GM19438 (cell line): ENCODE results near the gene CRYGB.
"Not testable (repeated sequence)": the region's sequence is repeated elsewhere in the genome, so short reads cannot be mapped to it uniquely, and the experiment has no call there.

Source experiments
- ATAC-seq: cut with Tn5 transposase; IDR thresholded peaks from one replicate; pipeline ENCODE4 v1.9.1; 2021; ENCODE audit warnings: low read depth; ENCODE audit not compliant: unreplicated experiment

Gene CRYGB

DNA sequence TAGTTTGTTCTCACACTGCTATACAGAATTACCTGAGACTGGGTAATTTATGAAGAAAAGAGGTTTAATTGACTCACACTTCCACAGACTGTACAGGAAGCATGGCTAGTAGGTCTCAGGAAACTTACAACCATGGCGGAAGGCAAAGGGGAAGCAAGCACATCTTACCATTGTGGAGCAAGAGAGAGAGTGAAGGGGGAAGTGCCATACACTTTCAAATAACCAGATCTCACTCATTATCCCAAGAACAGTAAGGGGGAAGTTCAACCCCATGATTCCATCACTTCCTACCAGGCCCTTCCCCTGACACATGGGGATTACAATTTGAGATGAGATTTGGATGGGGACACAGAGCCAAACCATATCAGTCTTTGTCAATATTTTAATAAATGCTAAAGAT lies 5.0 kb upstream of the CRYGB start:
- ATAC-seq = no peak

GRCh38 chr2:208150094-208150493 lies 4.1 kb upstream of the CRYGB start:
- ATAC-seq = no peak

DNA sequence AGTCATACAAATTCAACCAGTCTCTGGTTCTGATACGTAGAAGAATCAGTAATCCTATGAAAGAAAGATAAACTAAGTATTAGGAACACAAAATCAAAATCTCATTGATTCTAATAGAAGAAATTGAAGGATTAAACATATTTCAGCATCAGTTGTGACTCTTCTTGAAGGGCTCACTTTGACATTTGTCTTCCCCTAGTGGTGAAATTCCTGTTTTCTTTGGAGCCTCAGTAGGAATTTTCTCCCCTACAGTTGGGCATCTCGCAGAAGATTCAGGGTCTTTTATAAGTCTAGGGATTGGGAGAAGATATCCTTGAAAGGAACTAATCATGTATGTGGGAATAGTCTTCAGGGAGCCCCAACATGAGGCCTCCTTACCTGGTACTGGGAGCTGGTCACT lies 2.8 kb upstream of the CRYGB start:
- no peak for ATAC-seq

GRCh38 chr2:208147759-208148158 lies 1.8 kb upstream of the CRYGB start:
- ATAC-seq = no peak

DNA sequence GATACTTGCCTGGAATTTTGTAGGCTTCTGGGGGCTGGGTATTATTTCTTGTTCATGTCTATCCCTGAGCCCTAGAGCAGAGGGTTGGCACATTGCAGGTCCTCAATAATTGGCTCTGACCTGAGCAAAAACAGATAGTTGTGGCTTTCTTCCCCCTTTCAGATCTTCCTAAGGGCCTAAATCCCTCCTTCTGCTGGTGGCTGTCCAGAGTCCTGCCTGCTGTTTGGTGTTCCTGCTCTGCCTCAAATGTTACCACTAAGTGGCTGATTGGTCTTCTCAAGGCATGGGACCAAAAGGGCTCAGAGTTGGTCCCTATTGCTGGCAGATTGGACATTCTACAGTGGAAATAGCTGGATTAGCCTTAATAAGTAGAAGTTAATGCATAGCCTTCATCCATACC lies 1.1 kb upstream of the CRYGB start:
- ATAC-seq = no peak

DNA sequence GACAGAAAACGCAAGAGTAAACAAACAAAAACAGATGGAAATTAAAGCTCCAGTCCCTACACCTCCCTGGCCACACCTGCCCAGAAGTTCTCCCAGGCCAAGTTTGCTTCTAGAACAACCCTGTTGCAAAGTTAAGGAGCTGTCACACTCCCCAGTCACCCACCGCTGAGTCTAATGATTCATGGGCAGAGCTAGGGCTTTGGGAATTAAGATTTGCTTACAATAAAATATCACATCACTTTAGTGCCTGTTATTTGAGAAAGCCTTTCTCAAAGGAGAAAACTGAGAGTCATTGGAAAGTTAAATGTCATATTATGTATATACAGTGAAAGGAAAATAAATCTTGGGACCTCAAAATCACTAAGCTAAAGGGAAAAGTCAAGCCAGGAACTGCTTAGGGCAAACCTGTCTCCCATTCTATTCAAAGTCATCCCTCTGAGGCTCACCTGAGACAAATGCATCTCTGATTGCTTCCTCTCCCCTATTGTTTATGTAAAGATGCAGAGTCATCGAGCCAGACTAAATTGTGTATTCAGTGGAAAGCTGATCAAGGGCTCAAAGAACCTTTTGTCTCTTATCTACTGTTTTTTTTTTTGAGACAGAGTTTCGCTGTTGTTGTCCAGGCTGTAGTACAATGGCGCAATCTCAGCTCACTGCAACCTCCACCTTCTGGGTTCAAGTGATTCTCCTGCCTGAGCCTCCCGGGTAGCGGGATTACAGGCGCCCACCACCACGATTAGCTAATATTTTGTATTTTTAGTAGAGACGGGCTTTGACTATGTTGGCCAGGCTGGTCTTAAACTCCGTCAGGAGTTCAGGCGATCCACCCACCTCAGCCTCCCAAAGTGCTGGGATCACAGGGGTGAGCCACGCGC lies 2.8 kb downstream of the CRYGB start:
- no peak for ATAC-seq

DNA sequence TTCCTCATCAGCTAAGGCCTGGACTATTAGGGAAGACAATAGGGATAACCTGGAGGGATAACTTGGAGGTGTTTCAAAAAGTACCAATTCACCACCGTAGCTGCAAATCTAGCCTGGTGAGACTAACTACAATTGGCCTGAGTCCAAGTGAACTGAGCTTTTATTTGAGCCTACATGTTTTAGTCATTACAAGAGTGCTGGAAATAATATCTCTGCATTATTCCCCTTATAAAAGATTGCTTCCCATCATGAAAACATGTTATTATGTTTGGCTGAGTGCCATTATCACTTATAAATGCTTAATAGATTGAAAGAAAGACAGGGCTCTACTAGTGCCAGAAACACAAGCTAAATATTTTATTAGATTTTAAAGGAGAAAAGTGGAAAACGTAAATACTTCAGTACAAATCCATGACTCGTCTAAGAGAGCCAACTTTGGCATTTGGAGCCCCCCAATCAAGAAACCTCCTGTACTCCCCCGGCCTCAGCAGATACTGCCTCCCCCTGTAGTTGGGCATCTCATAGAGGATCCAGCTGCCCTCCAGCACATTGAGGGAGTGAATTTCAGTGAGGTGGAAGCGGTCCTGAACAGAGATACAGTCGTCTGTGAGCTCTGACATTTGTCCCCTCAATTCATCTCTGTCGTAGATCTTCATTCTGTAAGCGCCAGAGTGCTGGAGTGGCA lies 3.6 kb downstream of the CRYGB start:
- ATAC-seq = no peak

DNA sequence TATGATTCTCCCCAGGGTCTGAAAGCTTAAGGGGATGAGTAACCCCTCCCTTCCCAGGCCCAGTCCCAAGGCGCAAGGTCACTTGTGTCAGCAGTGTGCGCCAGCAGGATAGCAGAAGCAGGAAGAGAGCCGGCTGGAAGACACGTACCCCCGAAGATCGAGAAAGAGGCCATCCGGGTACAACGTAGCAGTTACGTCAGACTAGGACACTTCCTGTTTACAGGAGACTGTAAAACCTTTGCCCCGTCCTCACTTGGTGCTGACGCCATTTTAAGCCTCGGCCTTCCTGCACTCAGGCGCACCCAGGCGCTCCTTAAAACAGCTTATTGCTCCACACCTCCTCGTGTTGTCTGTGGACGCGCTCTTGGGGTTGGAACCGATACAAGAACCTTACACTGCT lies 6.5 kb downstream of the CRYGB start:
- no peak for ATAC-seq

DNA sequence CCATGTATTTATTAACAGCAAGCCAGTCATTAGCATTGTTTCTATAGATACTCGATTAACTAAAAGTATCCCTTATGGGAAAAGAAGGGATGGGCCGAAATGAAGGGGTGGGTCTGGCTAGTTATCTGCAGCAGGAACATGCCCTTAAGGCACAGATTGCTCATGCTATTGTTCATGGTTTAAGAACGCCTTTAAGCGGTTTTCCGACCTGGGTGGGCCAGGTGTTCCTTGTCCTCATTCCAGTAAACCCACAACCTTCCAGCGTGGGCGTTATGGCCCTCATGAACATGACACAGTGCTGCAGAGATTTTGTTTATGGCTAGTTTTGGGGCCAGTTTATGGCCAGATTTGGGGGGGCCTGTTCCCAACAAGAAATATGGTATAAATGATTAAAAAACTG lies 7.6 kb downstream of the CRYGB start:
- not testable (repeated sequence) for ATAC-seq

DNA sequence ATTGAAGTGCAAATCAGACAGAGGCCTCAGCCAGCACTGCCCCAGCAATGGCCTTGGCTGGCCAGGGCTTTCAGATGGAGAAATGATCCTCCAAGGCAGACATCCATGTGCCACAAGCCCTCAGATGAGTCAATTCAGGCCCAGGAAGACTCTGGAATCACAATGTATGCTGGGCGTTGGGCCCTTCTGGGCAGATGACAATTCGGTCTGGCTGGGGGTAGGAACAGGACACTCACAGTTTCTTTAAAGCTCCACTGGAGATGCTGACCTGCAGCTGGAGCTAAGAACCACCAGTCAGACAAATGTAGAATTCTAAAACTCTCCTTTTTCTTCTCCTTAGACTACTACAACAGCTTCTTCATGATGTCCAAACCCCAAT lies 9.3 kb downstream of the CRYGB start:
- no peak for ATAC-seq

DNA sequence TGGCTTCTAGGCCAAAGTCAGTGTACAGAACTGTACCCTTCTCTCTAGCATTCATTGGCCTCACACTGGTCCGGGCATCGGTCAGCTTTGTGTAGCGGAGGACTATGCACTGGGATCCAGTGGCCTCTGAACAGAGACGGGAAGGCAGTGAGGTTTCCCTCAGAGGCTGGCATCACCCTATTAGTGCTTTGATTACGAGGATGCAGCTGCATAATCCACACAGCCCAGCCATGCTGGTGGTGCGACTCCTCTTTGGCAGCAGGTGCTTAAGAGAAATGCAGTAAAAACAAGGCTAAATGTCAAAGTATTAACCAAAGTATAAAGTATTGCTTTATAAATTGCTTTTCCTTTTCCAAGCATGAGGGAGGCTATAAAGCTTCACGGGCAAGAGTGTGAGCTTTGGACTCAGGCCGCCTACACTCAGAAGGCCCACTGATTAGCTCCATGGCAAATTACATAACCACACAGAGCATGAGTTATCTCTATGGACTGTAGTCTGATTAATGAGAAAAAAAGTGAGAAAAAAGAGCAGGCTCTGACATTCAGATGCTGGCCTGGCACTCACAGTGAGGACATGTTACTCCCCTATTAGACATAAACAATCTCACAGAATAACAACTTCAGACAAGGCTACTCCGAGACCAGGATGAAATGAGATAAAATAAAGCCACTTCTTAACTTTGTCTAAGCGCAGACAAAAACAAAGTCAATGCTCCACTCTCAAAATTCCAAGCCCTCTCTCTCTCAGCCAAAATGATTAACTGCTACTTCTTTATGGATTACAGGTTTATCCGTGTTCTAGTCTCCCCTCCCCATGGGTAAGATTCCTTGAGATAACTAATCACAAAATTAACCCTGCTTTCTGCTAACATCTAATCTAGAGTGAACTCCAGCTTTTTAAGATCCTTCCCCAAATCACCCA lies 9.9 kb downstream of the CRYGB start:
- ATAC-seq = no peak

DNA sequence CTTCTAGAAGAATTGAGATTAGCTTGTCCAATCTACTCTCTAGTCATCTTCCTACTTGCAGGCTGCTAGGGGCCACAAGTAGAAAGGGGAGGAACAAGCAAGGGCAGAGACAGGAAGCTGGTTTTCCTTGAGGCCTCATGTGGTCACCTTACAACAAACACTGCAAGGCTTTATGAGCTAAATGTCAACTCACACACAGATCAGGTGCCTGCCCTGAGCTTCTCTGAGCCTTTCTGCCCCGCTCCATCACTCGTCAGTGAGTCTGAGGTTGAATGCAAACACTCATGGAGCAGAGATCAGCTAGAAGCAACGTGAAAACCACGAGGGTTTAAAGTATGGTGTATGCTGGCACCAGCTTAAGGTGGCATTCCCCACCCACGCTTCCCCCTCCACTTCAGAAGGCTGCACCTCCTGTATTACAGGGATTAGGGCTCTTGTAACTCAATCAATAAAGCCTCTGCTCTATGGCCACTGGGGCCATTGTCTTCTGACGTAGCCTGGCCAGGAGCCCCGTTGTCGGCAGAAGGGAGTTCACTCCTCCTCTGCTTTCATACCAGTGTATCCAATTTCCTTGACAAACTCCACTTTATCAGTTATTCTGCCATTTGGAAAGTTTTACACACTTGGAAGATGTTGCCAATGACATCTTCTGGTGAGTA lies 10.9 kb downstream of the CRYGB start:
- peak; percentile 71 for ATAC-seq

GRCh38 chr2:208130712-208131110 lies 15.2 kb downstream of the CRYGB start:
- ATAC-seq = no peak

GRCh38 chr2:208129744-208130711 lies 15.9 kb downstream of the CRYGB start, which contains the start of gene CRYGC:
TSS of gene CRYGC (minus strand) at chr2:208129828. CDS start at chr2:208129792, 36 bp downstream.
- ATAC-seq = no peak

DNA sequence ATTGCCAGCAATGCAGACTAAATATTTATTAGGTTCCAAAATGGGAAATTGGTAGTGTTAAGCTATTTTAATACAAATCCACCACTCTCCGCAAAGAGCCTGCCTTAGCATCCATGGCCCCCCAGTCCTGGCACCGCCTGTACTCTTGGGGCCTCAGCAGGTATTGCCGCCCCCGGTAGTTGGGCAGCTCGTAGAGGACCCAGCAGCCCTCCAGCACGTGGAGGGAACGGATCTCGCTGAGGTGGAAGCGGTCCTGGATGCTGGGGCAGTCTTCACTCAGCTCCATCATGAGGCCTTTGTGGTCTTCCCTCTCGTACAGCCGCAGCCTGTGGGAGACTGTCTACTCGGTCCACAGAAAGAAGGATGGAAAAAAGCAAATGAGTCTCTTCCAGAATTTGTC lies 17.8 kb downstream of the CRYGB start:
- no peak for ATAC-seq

GRCh38 chr2:208127090-208127489 lies 18.9 kb downstream of the CRYGB start:
- no peak for ATAC-seq

GRCh38 chr2:208125251-208125650 lies 20.7 kb downstream of the CRYGB start:
- no peak for ATAC-seq

DNA sequence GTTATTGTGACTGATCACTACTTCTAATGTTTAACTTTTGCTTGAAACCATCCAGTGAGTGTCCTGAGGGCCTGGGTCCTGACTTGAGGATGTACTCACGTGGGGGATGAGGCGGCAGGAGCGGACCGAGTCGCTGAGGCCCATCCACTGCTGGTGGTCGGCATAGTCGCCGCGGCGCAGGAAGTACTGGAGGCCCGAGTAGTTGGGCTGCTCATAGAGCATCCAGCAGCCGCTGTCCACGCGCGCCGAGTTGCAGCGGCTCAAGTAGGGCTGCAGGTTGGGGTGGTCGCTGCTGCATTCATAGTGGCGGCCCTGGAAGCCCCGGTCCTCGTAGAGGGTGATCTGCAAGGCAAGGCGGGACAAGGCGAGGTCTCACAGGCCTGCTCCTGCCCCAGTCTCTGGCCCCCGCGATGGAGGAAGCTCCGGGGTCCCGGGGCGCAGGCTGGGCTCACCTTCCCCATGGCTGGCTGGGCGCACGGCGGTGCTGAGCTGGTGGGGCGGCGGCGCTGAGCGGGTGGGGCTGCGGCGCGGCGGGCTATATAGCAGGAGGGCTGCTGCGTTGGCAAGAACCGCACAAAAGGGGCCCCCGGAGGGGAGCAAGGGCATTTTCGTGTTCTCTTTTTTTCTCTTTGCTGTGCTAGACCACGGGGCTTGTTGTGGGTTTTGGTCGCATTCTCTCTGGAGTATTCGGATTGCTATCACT lies 21.8 kb downstream of the CRYGB start, which contains the start of gene CRYGD:
Gene CRYGD (minus strand): TSS at position 512 of the 703 bp plus-strand sequence. CDS start 51 bp downstream, at position 461.
- ATAC-seq = not testable (repeated sequence)
